BJ (cell line): Measurements from ENCODE around the gene FAM217B. TPM values are rescaled to one million over a fixed set of nuclear protein-coding genes. Genes with fewer than 3 reads are reported as not detected.

Experiments
- CTCF ChIA-PET: fragments of 350-600 bp; formaldehyde crosslinking; extraction: SDS; loops from one replicate; lab custom pipeline; 2021; ENCODE audit warnings: antibody characterized with exemption, inconsistent platforms; lab: Yijun Ruan, JAX
- POLR2A ChIA-PET: fragments of 300-600 bp; sonication (Branson Sonifier 250); formaldehyde crosslinking; extraction: SDS; loops from one replicate; lab custom pipeline; 2021; ENCODE audit warnings: antibody characterized with exemption; lab: Charles Lee
- DNase-seq: peaks from one replicate; pipeline ENCODE4 v3.0.0-alpha.2; 2011; ENCODE audit warnings: low read depth
- H3K27me3 ChIP-seq: 2 replicates; pipeline ENCODE4 v1.6.0; 2011; ENCODE audit warnings: low read length; ENCODE audit not compliant: control insufficient read depth, insufficient read depth
- H3K36me3 ChIP-seq: 2 replicates; pipeline ENCODE4 v1.5.1; 2011; ENCODE audit warnings: low read length; ENCODE audit not compliant: control insufficient read depth, insufficient read depth
- H3K4me3 ChIP-seq: 2 replicates; pipeline ENCODE4 v1.5.1; 2011; ENCODE audit warnings: low read depth, mild to moderate bottlenecking, control low read depth, low read length
- CTCF ChIP-seq: IDR thresholded peaks from 2 replicates; pipeline ENCODE4 v1.5.1; 2011; ENCODE audit warnings: low read depth, mild to moderate bottlenecking, control low read depth, inconsistent platforms, low read length, moderate library complexity; ENCODE audit not compliant: insufficient read depth
- polyA plus RNA-seq: library from polyadenylated mRNA; depleted of rRNA; stranded (reverse); fragments of >200 nt; gene quantifications from 2 replicates; pipeline ENCODE4 v1.2.3, GENCODE V29; 2011

Gene FAM217B
- polyA plus RNA-seq, 1 experiment = 5.5 TPM

DNA sequence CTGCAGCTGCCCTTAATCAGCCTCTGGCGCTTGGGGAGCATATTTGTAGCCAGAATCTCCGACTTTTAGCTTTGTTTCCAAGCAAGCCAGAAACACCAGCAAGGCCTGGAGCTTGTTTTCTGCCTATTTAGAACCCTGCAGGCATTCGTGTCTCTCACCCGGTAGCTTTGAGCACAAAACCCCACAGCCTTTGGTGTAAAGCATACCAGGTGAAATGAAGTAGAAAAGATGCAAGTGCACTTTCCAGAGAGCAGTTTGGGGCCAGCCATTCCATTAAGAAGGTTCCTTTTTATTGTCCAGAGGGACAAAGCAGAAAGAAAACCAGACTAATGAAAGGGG lies 736 bp downstream of the FAM217B start:
- CTCF ChIA-PET = interaction anchor here (1.3 to 2.4 kb wide), 3 partner anchors 9 to 14 kb away, joined by 3 to 11 read pairs (median 4); no protein-coding TSS in a partner anchor
- H3K36me3 ChIP-seq = peaks cover 7% of the 10 kb centered on the region
- POLR2A ChIA-PET = no interaction called here
- no peak for DNase-seq
- peak overlapping the region; percentile 81 for H3K4me3 ChIP-seq
- no peaks in the 10 kb centered on the region for H3K27me3 ChIP-seq
- no peak for TF ChIP-seq CTCF

- no peak for TF ChIP-seq CTCF
- ChIA-PET CTCF (no interaction called here), POLR2A (no interaction called here)
- no peak for DNase-seq
- H3K27me3 ChIP-seq = no peaks in the 10 kb centered on the region
- no peak overlapping the region for H3K4me3 ChIP-seq
- H3K36me3 ChIP-seq = peaks cover 7% of the 10 kb centered on the region
Measured at GRCh38 chr20:59942245-59942644, 2.1 kb downstream of the FAM217B start.

DNA sequence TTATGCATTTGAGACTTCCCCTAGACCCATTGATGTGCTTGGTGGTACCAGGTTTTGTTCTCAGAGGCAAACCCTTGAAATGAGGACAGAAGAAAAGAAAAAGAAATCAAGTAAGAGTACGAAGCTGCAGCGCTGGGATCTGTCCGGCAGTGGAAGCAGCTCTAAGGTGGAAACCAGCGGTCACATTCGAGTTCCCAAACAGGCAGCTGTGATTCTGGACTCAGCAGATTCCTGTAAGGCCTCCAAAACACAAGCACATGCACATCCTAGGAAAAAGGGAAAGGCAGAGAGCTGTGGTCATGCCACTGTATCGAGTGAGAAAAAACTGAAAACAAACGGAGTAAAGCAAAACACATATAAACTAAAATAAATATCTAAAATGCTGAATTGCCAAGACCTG lies 4.5 kb downstream of the FAM217B start:
- H3K36me3 ChIP-seq = peaks cover 7% of the 10 kb centered on the region
- no peak overlapping the region for H3K4me3 ChIP-seq
- ChIA-PET POLR2A (no interaction called here), CTCF (interaction anchor here (1.6 to 3.9 kb wide), 2 partner anchors 10 kb away, joined by 4 to 23 read pairs; partner anchors contain the start of gene SYCP2)
- no peak for DNase-seq
- TF ChIP-seq CTCF = no peak
- no peaks in the 10 kb centered on the region for H3K27me3 ChIP-seq

GRCh38 chr20:59945175-59945574 lies 5.0 kb downstream of the FAM217B start:
- CTCF ChIA-PET = interaction anchor here (0.9 to 3.9 kb wide), 4 partner anchors 10 to 162 kb away, joined by 3 to 23 read pairs (median 4); partner anchors contain the start of genes CDH26 and SYCP2
- POLR2A ChIA-PET = no interaction called here
- H3K4me3 ChIP-seq = no peak overlapping the region
- DNase-seq = no peak
- no peak for TF ChIP-seq CTCF
- H3K27me3 ChIP-seq = no peaks in the 10 kb centered on the region
- H3K36me3 ChIP-seq = peaks cover 7% of the 10 kb centered on the region

- CTCF ChIA-PET = interaction anchor here (0.9 to 3.9 kb wide), 4 partner anchors 9 to 162 kb away, joined by 3 to 23 read pairs (median 4); partner anchors contain the start of genes CDH26 and SYCP2
- no peak for TF ChIP-seq CTCF
- DNase-seq = no peak
Measured at GRCh38 chr20:59945731-59946130, 5.5 kb downstream of the FAM217B start.

More at GRCh38 chr20:59945731-59946130, 5.5 kb downstream of the FAM217B start:
- POLR2A ChIA-PET = no interaction called here
- H3K4me3 ChIP-seq = no peak overlapping the region
- H3K36me3 ChIP-seq = peaks cover 7% of the 10 kb centered on the region
- H3K27me3 ChIP-seq = no peaks in the 10 kb centered on the region
